Measurements from ENCODE around the gene CLDND1.
"Not testable (repeated sequence)": the region's sequence is repeated elsewhere in the genome, so short reads cannot be mapped to it uniquely, and the experiment has no call there.

Gene CLDND1

GRCh38 chr3:98522544-98523281, at the start of gene CLDND1:
TSS of gene CLDND1 (minus strand) at chr3:98522902. CDS start at chr3:98521424, 1,478 bp downstream.
- DNase-seq (ENCODE audit: low spot score): peak; percentile 94

GRCh38 chr3:98568402-98568801, 45.7 kb upstream of the CLDND1 start:
- no peak for DNase-seq (ENCODE audit: low spot score)

GRCh38 chr3:98567666-98568270, 45.1 kb upstream of the CLDND1 start:
- DNase-seq (ENCODE audit: low spot score): no peak

DNA sequence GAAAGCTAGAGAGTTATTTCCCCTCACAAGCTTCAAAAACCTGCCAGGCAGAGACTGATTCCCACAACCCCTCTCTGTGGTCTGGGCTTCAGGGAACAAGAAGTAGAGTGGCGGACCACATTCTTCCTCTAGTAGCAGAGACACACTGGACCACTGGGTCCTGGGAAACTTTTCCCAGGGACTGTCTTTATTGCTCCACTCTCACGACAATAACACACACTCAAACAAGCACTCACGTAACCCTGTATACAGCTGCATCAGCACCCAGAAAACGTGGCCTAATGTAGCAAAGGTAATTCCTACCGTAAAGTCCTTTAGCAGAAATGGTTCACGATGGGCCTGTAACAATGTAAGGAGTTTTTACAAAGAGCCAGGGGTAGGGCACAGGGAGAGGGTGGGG, 43.1 kb upstream of the CLDND1 start:
- DNase-seq (ENCODE audit: low spot score): no peak

DNA sequence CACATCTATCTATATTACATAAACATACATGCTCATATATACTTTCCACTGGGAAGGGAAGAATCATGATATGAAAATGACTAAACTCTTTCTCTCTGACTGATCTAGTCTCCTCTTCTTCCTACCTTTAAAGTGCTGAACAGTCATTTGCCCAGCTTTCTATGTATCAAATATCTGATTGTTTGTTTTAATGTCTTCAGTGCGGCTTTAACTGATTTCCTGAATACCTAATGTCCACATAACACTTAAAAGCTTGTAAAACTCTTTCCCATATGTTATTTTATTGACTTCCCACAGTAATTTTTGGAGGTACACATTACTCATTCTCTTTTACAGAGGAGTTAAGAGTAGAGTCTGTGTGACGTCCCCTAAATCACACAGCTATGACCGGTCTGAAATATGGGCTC, 42.5 kb upstream of the CLDND1 start:
- no peak for DNase-seq (ENCODE audit: low spot score)

DNA sequence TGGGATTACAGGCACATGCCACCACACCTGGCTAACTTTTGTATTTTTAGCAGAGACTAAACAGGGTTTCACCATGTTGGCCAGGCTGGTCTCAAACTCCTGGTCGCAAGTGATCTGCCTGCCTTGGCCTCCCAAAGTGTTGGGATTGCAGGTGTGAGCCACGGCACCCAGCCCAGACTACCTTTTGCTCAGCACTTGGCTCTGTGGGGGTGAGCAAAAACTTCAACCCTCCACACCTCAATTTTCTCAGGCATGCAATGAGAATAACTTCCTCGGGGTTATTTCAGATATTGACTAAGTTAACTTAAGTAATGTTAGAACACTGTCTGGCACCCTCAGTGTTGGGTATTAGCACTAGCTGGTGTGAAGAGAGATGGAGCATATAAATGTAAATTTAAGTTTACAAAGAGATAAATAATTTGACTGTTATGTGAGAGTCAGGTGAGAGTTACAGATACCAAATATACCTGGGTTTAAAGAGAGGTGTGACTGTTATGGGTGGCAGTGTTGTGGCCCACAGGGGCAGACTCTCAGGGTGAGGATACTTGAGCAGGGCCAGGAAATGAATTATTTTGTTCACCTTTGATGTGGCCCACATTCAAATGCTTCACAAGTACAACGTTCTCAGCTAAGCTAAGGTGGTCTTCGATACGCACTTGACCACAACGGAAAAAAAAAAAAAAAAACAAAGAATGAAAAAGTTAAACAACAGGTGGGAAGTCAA, 41.7 kb upstream of the CLDND1 start:
- no peak for DNase-seq (ENCODE audit: low spot score)

GRCh38 chr3:98563661-98564281, 41.1 kb upstream of the CLDND1 start:
- no peak for DNase-seq (ENCODE audit: low spot score)

GRCh38 chr3:98561727-98562521, 39.2 kb upstream of the CLDND1 start:
- DNase-seq (ENCODE audit: low spot score): no peak

DNA sequence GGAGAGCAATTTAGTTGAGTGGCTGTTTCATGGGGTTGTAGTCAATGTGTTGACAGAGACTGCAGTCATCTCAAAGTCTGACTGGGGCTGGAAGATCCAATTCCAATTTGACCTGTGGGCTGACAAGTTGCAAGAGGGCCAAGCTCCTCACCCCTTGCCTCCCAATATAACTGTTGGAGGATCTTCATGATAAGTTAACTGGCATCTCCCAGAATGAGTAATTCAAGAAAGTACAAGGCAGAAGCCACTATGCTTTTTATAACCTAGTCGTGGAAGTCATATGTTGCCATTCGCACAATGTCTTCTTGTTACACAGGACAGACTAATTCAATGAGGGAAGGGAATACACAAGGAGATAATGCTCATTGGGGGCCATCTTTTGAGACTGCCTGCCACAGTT, 38.2 kb upstream of the CLDND1 start:
- no peak for DNase-seq (ENCODE audit: low spot score)

- DNase-seq (ENCODE audit: low spot score): not testable (repeated sequence)
These were observed 37.1 kb upstream of the CLDND1 start for GRCh38 chr3:98559769-98560168.

DNA sequence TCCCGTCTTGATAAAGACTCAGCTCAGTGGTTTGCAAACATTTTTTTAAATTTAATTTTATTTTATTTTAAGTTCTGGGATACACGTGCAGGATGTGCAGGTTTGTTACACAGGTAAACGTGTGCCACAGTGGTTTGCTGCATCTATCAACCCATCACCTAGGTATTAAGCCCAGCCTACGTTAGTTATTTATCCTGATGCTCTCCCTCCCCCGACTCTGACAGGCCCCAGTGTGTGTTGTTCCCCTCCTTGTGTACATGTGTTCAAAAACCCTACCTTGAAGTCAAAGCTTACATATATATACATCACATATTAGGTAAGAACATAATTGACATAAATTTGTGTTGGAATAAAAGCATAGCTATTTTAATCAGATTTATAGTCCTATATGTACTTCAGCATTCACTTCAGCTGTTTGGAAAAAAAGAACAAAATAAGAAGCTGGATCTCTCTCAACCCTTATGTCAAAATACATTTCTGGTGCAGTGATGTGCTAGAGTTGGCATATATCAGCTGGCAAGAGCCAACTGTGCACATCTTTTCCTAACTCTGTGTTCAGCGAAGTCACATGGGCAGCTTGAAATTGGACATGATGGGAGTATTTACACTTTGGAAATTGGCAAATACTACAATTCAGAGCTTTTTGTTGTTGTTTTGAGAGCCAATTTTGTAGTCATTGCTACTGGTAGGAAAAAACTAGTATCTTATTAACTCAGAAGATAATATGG, 35.6 kb upstream of the CLDND1 start:
- DNase-seq (ENCODE audit: low spot score): no peak

GRCh38 chr3:98557324-98558010, 34.8 kb upstream of the CLDND1 start:
- no peak for DNase-seq (ENCODE audit: low spot score)

DNA sequence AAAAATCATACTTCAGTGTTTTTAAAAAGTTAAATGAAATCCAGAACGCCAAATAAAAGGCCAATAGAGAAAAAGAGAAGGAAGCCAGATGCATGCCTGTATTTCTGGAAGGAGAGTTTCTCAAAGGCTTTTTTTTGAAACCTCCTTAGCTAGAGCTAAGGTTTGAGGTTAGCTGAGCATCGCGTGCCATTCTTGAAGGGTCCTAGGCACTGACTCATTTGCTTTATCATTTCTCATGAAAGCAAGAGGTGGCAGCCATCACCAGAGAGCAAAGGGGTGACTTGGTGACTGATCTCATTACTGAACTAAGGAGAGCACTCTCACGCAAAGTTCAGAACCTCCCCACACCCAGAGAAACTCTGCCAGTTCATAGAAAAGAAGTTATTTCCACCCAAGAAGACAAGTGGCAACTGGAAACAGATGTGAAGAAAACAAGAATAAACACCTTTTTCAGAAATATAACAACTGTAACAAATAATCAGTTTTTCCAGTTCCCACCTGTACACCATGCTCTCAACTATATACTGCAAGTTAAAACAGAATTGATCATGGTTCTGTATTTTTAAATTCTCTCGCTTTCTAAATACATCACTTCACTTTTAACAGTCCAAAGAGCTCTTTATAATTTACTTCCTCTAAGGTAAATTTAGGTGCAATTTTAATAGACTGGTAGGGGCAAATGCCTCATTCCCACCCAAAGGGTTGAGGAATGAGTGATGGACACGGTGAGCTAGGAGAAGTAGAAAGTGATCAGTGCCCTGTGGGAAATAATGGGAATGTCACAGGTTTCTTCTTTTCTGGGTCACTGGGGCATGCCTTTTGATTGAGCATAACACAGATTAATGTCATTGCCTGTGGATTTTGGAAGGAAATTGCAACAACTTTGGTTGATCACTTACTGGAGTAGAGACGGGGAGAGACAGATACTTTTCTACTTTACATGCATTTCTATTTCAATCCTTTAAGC, 33.7 kb upstream of the CLDND1 start:
- no peak for DNase-seq (ENCODE audit: low spot score)

DNA sequence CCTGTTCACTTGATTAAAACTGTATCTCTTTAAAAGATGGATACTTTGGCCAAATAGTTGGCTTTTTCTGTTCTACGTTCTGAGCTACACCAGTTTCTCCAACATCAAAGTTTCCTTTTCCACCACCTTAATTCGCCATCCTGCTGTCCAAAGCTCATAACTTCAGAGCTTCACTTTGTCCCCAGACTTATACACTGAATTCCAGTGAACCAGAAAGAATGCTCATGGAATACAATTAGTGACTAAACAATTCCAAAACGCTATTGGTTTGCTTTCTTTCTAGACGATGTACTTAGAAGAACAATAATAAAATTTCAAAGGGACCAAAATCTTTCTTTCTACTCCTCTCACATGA, 32.3 kb upstream of the CLDND1 start:
- DNase-seq (ENCODE audit: low spot score): no peak

- DNase-seq (ENCODE audit: low spot score): no peak
These were observed 31.9 kb upstream of the CLDND1 start for GRCh38 chr3:98554580-98554979.

- DNase-seq (ENCODE audit: low spot score): no peak
These were observed 31.1 kb upstream of the CLDND1 start for GRCh38 chr3:98553753-98554152.

GRCh38 chr3:98553021-98553563, 30.4 kb upstream of the CLDND1 start:
- DNase-seq (ENCODE audit: low spot score): no peak

- DNase-seq (ENCODE audit: low spot score): no peak
These were observed 29.7 kb upstream of the CLDND1 start for GRCh38 chr3:98552232-98553020.
